Measurements from ENCODE around the gene FHAD1. TPM values are rescaled to one million over a fixed set of nuclear protein-coding genes. Genes with fewer than 3 reads are reported as not detected.

The FHAD1 gene
- total and polyA plus RNA-seq, 2 experiments from 2014 or later: 0.24 to 0.74 TPM

GRCh38 chr1:15311122-15311822, 64.2 kb downstream of the FHAD1 start:
- no peaks in the 10 kb centered on the region for H3K9me3 ChIP-seq (ENCODE audit: low read depth)
- no peak overlapping the region for H3K4me3 ChIP-seq
- TF ChIP-seq CTCF (IDR thresholded peaks at IDR 0.05; ENCODE audit: low read depth, low read length): no peak
- no peaks in the 10 kb centered on the region for H3K36me3 ChIP-seq
- H3K4me1 ChIP-seq (ENCODE audit: low read depth): no peaks in the 10 kb centered on the region
- no peaks in the 10 kb centered on the region for H3K27me3 ChIP-seq
- no peak for DNase-seq (ENCODE audit: low read depth in 1 of 2, low spot score in 1 of 2)
- no peak overlapping the region for H3K27ac ChIP-seq

GRCh38 chr1:15311880-15312279, 64.9 kb downstream of the FHAD1 start:
- no peak overlapping the region for H3K4me3 ChIP-seq
- no peak for DNase-seq (ENCODE audit: low read depth in 1 of 2, low spot score in 1 of 2)

GRCh38 chr1:15312626-15313411, 65.8 kb downstream of the FHAD1 start:
- no peaks in the 10 kb centered on the region for H3K4me1 ChIP-seq (ENCODE audit: low read depth)
- H3K27ac ChIP-seq: no peak overlapping the region
- no peaks in the 10 kb centered on the region for H3K9me3 ChIP-seq (ENCODE audit: low read depth)
- no peak overlapping the region for H3K4me3 ChIP-seq
- no peaks in the 10 kb centered on the region for H3K27me3 ChIP-seq
- no peak for DNase-seq (ENCODE audit: low read depth in 1 of 2, low spot score in 1 of 2)
- no peaks in the 10 kb centered on the region for H3K36me3 ChIP-seq
- TF ChIP-seq CTCF (IDR thresholded peaks at IDR 0.05; ENCODE audit: low read depth, low read length): no peak

More at GRCh38 chr1:15311880-15312279, 64.9 kb downstream of the FHAD1 start:
- no peaks in the 10 kb centered on the region for H3K9me3 ChIP-seq (ENCODE audit: low read depth)
- no peak for TF ChIP-seq CTCF (IDR thresholded peaks at IDR 0.05; ENCODE audit: low read depth, low read length)
- no peaks in the 10 kb centered on the region for H3K36me3 ChIP-seq
- no peaks in the 10 kb centered on the region for H3K27me3 ChIP-seq
- no peaks in the 10 kb centered on the region for H3K4me1 ChIP-seq (ENCODE audit: low read depth)
- no peak overlapping the region for H3K27ac ChIP-seq

GRCh38 chr1:15314328-15315281, 67.6 kb downstream of the FHAD1 start:
- no peak overlapping the region for H3K27ac ChIP-seq
- no peak for TF ChIP-seq CTCF (IDR thresholded peaks at IDR 0.05; ENCODE audit: low read depth, low read length)
- DNase-seq (ENCODE audit: low read depth in 1 of 2, low spot score in 1 of 2): no peak
- H3K27me3 ChIP-seq: no peaks in the 10 kb centered on the region
- H3K36me3 ChIP-seq: no peaks in the 10 kb centered on the region
- no peaks in the 10 kb centered on the region for H3K4me1 ChIP-seq (ENCODE audit: low read depth)
- H3K9me3 ChIP-seq (ENCODE audit: low read depth): no peaks in the 10 kb centered on the region
- no peak overlapping the region for H3K4me3 ChIP-seq

- Histone ChIP-seq H3K4me1 (ENCODE audit: low read depth) (no peaks in the 10 kb centered on the region), H3K9me3 (ENCODE audit: low read depth) (no peaks in the 10 kb centered on the region), H3K36me3 (no peaks in the 10 kb centered on the region), H3K4me3 (no peak overlapping the region), H3K27me3 (no peaks in the 10 kb centered on the region), H3K27ac (no peak overlapping the region)
- DNase-seq (ENCODE audit: low read depth in 1 of 2, low spot score in 1 of 2): no peak
- no peak for TF ChIP-seq CTCF (IDR thresholded peaks at IDR 0.05; ENCODE audit: low read depth, low read length)
These were observed 68.8 kb downstream of the FHAD1 start for GRCh38 chr1:15315815-15316214.

Data from cardiac muscle cell (in vitro differentiated cells and primary cell).